Measurements from ENCODE around the gene CTDSP2.

Gene CTDSP2

GRCh38 chr12:57825451-57825850 lies 21.1 kb downstream of the CTDSP2 start:
- no peaks in the 10 kb centered on the region for H3K36me3 ChIP-seq (ENCODE audit: low read length)
- TF ChIP-seq, protein P1, sequence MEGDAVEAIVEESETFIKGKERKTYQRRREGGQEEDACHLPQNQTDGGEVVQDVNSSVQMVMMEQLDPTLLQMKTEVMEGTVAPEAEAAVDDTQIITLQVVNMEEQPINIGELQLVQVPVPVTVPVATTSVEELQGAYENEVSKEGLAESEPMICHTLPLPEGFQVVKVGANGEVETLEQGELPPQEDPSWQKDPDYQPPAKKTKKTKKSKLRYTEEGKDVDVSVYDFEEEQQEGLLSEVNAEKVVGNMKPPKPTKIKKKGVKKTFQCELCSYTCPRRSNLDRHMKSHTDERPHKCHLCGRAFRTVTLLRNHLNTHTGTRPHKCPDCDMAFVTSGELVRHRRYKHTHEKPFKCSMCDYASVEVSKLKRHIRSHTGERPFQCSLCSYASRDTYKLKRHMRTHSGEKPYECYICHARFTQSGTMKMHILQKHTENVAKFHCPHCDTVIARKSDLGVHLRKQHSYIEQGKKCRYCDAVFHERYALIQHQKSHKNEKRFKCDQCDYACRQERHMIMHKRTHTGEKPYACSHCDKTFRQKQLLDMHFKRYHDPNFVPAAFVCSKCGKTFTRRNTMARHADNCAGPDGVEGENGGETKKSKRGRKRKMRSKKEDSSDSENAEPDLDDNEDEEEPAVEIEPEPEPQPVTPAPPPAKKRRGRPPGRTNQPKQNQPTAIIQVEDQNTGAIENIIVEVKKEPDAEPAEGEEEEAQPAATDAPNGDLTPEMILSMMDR (IDR thresholded peaks at IDR 0.05; ENCODE audit: insufficient read depth, low read length, poor library complexity, severe bottlenecking) = no peak
- TF ChIP-seq EZH2phosphoT487 (conservative IDR thresholded peaks at IDR 0.05; ENCODE audit: low read length) = no peak

GRCh38 chr12:57823908-57824640 lies 22.5 kb downstream of the CTDSP2 start:
- TF ChIP-seq, protein P1 (IDR thresholded peaks at IDR 0.05; ENCODE audit: insufficient read depth, low read length, poor library complexity, severe bottlenecking) = no peak
- no peak for TF ChIP-seq EZH2phosphoT487 (conservative IDR thresholded peaks at IDR 0.05; ENCODE audit: low read length)
- no peaks in the 10 kb centered on the region for H3K27me3 ChIP-seq (ENCODE audit: low read length)
- no peaks in the 10 kb centered on the region for H3K9me2 ChIP-seq (replicated peaks; ENCODE audit: insufficient read depth, low read length)
- no peaks in the 10 kb centered on the region for H3K36me3 ChIP-seq (ENCODE audit: low read length)
- H3K27ac ChIP-seq (ENCODE audit: low read depth, low read length) = no peak overlapping the region
- no peak overlapping the region for H3K9ac ChIP-seq (ENCODE audit: low read length)
- no peaks in the 10 kb centered on the region for H4K20me1 ChIP-seq (ENCODE audit: low read depth, low read length)
- no peaks in the 10 kb centered on the region for H3K9me3 ChIP-seq (ENCODE audit: insufficient read depth, low read length)
- no peak overlapping the region for H3K4me2 ChIP-seq (ENCODE audit: low read depth, low read length, poor library complexity, severe bottlenecking)
- no peak overlapping the region for H2AFZ ChIP-seq (ENCODE audit: low read depth, low read length, severe bottlenecking)
- no peaks in the 10 kb centered on the region for H3F3A ChIP-seq (ENCODE audit: insufficient read depth)
- no peaks in the 10 kb centered on the region for H3K79me2 ChIP-seq (ENCODE audit: insufficient read depth, low read length)
- H3K4me3 ChIP-seq (ENCODE audit: insufficient read depth, low read length, poor library complexity, severe bottlenecking) = no peak overlapping the region

More at GRCh38 chr12:57825451-57825850, 21.1 kb downstream of the CTDSP2 start:
- H2AFZ ChIP-seq (ENCODE audit: low read depth, low read length, severe bottlenecking) = no peak overlapping the region
- H3K4me2 ChIP-seq (ENCODE audit: low read depth, low read length, poor library complexity, severe bottlenecking) = no peak overlapping the region
- H3F3A ChIP-seq (ENCODE audit: insufficient read depth) = no peaks in the 10 kb centered on the region
- no peak overlapping the region for H3K27ac ChIP-seq (ENCODE audit: low read depth, low read length)
- H3K27me3 ChIP-seq (ENCODE audit: low read length) = no peaks in the 10 kb centered on the region
- H3K9me3 ChIP-seq (ENCODE audit: insufficient read depth, low read length) = no peaks in the 10 kb centered on the region
- no peaks in the 10 kb centered on the region for H3K79me2 ChIP-seq (ENCODE audit: insufficient read depth, low read length)
- H3K9ac ChIP-seq (ENCODE audit: low read length) = no peak overlapping the region
- no peaks in the 10 kb centered on the region for H4K20me1 ChIP-seq (ENCODE audit: low read depth, low read length)
- H3K4me3 ChIP-seq (ENCODE audit: insufficient read depth, low read length, poor library complexity, severe bottlenecking) = no peak overlapping the region
- no peaks in the 10 kb centered on the region for H3K9me2 ChIP-seq (replicated peaks; ENCODE audit: insufficient read depth, low read length)

- no peaks in the 10 kb centered on the region for H3K36me3 ChIP-seq (ENCODE audit: low read length)
- no peak overlapping the region for H3K4me2 ChIP-seq (ENCODE audit: low read depth, low read length, poor library complexity, severe bottlenecking)
- no peak overlapping the region for H2AFZ ChIP-seq (ENCODE audit: low read depth, low read length, severe bottlenecking)
- no peaks in the 10 kb centered on the region for H3K9me2 ChIP-seq (replicated peaks; ENCODE audit: insufficient read depth, low read length)
- no peaks in the 10 kb centered on the region for H3K9me3 ChIP-seq (ENCODE audit: insufficient read depth, low read length)
- TF ChIP-seq EZH2phosphoT487 (conservative IDR thresholded peaks at IDR 0.05; ENCODE audit: low read length) = no peak
- TF ChIP-seq, protein P1 (IDR thresholded peaks at IDR 0.05; ENCODE audit: insufficient read depth, low read length, poor library complexity, severe bottlenecking) = no peak
- H3K9ac ChIP-seq (ENCODE audit: low read length) = no peak overlapping the region
- no peaks in the 10 kb centered on the region for H3K27me3 ChIP-seq (ENCODE audit: low read length)
- H3F3A ChIP-seq (ENCODE audit: insufficient read depth) = no peaks in the 10 kb centered on the region
- no peaks in the 10 kb centered on the region for H4K20me1 ChIP-seq (ENCODE audit: low read depth, low read length)
- no peak overlapping the region for H3K4me3 ChIP-seq (ENCODE audit: insufficient read depth, low read length, poor library complexity, severe bottlenecking)
- no peaks in the 10 kb centered on the region for H3K79me2 ChIP-seq (ENCODE audit: insufficient read depth, low read length)
- no peak overlapping the region for H3K27ac ChIP-seq (ENCODE audit: low read depth, low read length)
Measured at GRCh38 chr12:57823131-57823907, 23.2 kb downstream of the CTDSP2 start.

All from SU-DHL-6 (cell line).